SH-SY5Y (cell line): ENCODE measurements around the gene CLDN6.

ENCODE experiments used
- GATA2 ChIP-seq: IDR thresholded peaks from 2 replicates; pipeline ENCODE4 v1.6.1; 2011; ENCODE audit warnings: mild to moderate bottlenecking, low read depth, low read length
- GATA3 ChIP-seq: IDR thresholded peaks from 2 replicates; pipeline ENCODE4 v1.6.1; 2011; ENCODE audit warnings: low read depth, mild to moderate bottlenecking, low read length, moderate library complexity

- no peak for TF ChIP-seq GATA3
- TF ChIP-seq GATA2, result no peak
Observed at GRCh38 chr16:2979669-2980226, 38.2 kb downstream of the CLDN6 start.
